ENCODE data around the gene FGFR1OP2. TPM values are rescaled to one million over a fixed set of nuclear protein-coding genes. Genes with fewer than 3 reads are reported as not detected.
A peak's percentile ranks its signal among the peaks of the same experiment; 100 is the strongest.

FGFR1OP2 gene
- total RNA-seq, 5 donors from 2014 or later (not counting 1 experiment from before 2014, with no cell fraction given), result 51.7 to 83.6 (median 71.3) TPM

DNA sequence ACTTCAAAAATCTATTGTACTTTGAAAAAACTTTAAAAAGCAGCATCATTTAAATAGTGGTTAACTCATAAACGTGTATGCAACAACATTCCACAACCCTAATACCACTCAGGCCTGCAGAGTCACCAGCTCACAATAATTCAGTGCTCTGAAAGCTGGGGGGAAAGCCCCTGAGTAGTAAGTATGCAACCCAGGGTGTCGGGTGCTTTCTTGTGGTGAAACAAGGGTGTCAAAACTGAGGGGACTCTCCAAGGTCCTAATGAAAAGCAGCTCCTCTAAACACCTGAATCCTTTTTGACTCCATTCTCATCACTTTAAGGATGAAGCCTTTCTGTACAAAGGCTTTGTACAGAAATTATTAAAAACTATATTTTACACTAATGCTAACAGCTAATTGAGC, 33.7 kb downstream of the FGFR1OP2 start:
- H3K27ac Mint-ChIP-seq, result peak overlapping the region; percentile 77 to 87
- no peaks in the 10 kb centered on the region for H3K27me3 Mint-ChIP-seq
- Histone ChIP-seq H3K4me3 (ENCODE audit: control insufficient read depth in 1 of 2, extremely low read depth in 1 of 2, low read length in 1 of 2) (no peak overlapping the region), H3K27me3 (replicated peaks in 1 of 2; ENCODE audit: control insufficient read depth in 2 of 2, extremely low read depth in 1 of 2, insufficient read depth in 2 of 2, low read length in 1 of 2) (no peaks in the 10 kb centered on the region), H3K9me3 (no peaks in the 10 kb centered on the region), H3K36me3 (ENCODE audit: control insufficient read depth in 2 of 2, extremely low read depth in 1 of 2, insufficient read depth in 1 of 2, low read length in 1 of 2) (peaks cover 0 to 42% of the 10 kb centered on the region in 2 donors), H3K4me1 (ENCODE audit: control insufficient read depth in 1 of 2, extremely low read depth in 1 of 2, insufficient read depth in 2 of 2, low read length in 2 of 2) (peaks cover 5 to 13% of the 10 kb centered on the region in 2 experiments), H3K27ac (ENCODE audit: low read length) (peak overlapping the region; percentile 59)
- no peaks in the 10 kb centered on the region for H3K9me3 Mint-ChIP-seq
- ATAC-seq (replicated peaks in 1 of 4) (peak; percentile 70 to 100 (median 90)), DNase-seq (peak; percentile 2 to 85 (median 57))
- peaks cover 46% of the 10 kb centered on the region for H3K36me3 Mint-ChIP-seq
- peaks cover 13 to 25% (median 20%) of the 10 kb centered on the region in 3 donors for H3K4me1 Mint-ChIP-seq
- WGBS (ENCODE audit: insufficient coverage), result no CpG with 5 or more reads among the region's 2 CpGs
- POLR2A ChIA-PET, result no interaction called here
- peak overlapping the region in 1 of 3 donors; percentile 27 for H3K4me3 Mint-ChIP-seq
- CTCF ChIA-PET, result interaction anchor here (0.5 to 1.5 kb wide), 7 partner anchors 12 to 334 kb away, joined by 3 to 15 read pairs (median 4); partner anchors contain the start of gene FGFR1OP2 (in 1 of the 2)

DNA sequence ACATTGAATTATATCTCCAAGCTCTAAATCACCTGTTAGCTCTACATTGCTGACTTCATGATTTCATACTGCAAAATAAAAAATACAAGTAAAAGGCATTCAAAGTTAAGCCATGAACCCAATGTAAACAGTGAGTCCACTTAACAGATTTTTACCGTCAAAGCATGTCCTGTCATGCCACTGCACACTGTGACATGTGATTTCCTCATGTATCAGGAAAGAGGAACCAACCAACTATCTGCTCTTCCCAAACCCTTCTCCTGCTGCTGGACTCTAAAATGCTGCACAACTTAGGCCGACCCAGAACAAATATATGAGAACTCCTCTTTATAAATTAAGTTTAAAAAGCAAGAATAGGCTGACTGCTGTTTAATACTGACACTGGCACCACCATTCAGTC, 38.4 kb downstream of the FGFR1OP2 start:
- H3K4me3 ChIP-seq (ENCODE audit: control insufficient read depth in 1 of 2, extremely low read depth in 1 of 2, low read length in 1 of 2), result no peak overlapping the region
- ChIA-PET CTCF (no interaction called here), POLR2A (no interaction called here)
- no peak for DNase-seq
- no peaks in the 10 kb centered on the region for H3K9me3 ChIP-seq
- no peaks in the 10 kb centered on the region for H3K27me3 Mint-ChIP-seq
- peak overlapping the region in 1 of 2 donors; percentile 7 for H3K27ac Mint-ChIP-seq
- H3K4me1 Mint-ChIP-seq, result peaks cover 5 to 9% (median 5%) of the 10 kb centered on the region in 3 donors
- WGBS (ENCODE audit: insufficient coverage), result 100% methylated on average over 1 of the region's 2 CpGs
- H3K36me3 Mint-ChIP-seq, result peaks cover 51% of the 10 kb centered on the region
- no peak overlapping the region for H3K27ac ChIP-seq (ENCODE audit: low read length)
- ATAC-seq (replicated peaks in 1 of 4), result no peak
- H3K4me3 Mint-ChIP-seq, result no peak overlapping the region
- H3K9me3 Mint-ChIP-seq, result no peaks in the 10 kb centered on the region
- H3K4me1 ChIP-seq (ENCODE audit: control insufficient read depth in 1 of 2, extremely low read depth in 1 of 2, insufficient read depth in 2 of 2, low read length in 2 of 2), result peaks cover 3 to 9% of the 10 kb centered on the region in 2 experiments
- no peaks in the 10 kb centered on the region for H3K27me3 ChIP-seq (replicated peaks in 1 of 2; ENCODE audit: control insufficient read depth in 2 of 2, extremely low read depth in 1 of 2, insufficient read depth in 2 of 2, low read length in 1 of 2)
- peaks cover 0 to 46% of the 10 kb centered on the region in 2 donors for H3K36me3 ChIP-seq (ENCODE audit: control insufficient read depth in 2 of 2, extremely low read depth in 1 of 2, insufficient read depth in 1 of 2, low read length in 1 of 2)

DNA sequence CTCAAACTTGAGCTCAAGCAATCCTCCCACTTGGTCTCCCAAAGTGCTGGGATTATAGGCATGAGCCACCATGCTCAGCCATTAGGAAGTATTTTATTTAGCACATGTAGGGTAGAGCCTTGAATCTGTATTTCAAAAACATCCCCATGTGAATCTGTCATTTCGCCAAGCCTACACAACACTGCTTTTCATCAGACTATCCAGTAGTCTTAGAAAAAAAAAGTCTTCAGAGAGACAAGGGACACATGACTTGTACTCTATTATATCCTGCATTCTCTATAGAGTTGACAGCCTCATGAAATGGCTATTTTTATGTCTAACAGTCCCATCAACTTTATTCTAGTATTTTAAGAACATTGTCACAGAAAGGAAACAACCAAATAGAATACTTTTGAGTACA, 40.5 kb downstream of the FGFR1OP2 start:
- Mint-ChIP-seq H3K9me3 (no peaks in the 10 kb centered on the region), H3K27me3 (no peaks in the 10 kb centered on the region), H3K4me1 (peaks cover 0 to 6% (median 0%) of the 10 kb centered on the region in 3 donors), H3K36me3 (peaks cover 62% of the 10 kb centered on the region), H3K4me3 (no peak overlapping the region), H3K27ac (no peak overlapping the region)
- Histone ChIP-seq H3K36me3 (ENCODE audit: control insufficient read depth in 2 of 2, extremely low read depth in 1 of 2, insufficient read depth in 1 of 2, low read length in 1 of 2) (peaks cover 0 to 44% of the 10 kb centered on the region in 2 donors), H3K9me3 (no peaks in the 10 kb centered on the region), H3K27ac (ENCODE audit: low read length) (no peak overlapping the region), H3K4me1 (ENCODE audit: control insufficient read depth in 1 of 2, extremely low read depth in 1 of 2, insufficient read depth in 2 of 2, low read length in 2 of 2) (no peaks in the 10 kb centered on the region), H3K4me3 (ENCODE audit: control insufficient read depth in 1 of 2, extremely low read depth in 1 of 2, low read length in 1 of 2) (no peak overlapping the region), H3K27me3 (replicated peaks in 1 of 2; ENCODE audit: control insufficient read depth in 2 of 2, extremely low read depth in 1 of 2, insufficient read depth in 2 of 2, low read length in 1 of 2) (no peaks in the 10 kb centered on the region)
- no peak for DNase-seq
- ChIA-PET POLR2A (no interaction called here), CTCF (interaction anchor here in 1 of 2 donors (0.7 kb wide), 1 partner anchor 214 kb away, joined by 4 read pairs; no protein-coding TSS in a partner anchor)
- ATAC-seq (replicated peaks in 1 of 4), result no peak
- WGBS (ENCODE audit: insufficient coverage), result 86% methylated on average over 1 of the region's 1 CpG

DNA sequence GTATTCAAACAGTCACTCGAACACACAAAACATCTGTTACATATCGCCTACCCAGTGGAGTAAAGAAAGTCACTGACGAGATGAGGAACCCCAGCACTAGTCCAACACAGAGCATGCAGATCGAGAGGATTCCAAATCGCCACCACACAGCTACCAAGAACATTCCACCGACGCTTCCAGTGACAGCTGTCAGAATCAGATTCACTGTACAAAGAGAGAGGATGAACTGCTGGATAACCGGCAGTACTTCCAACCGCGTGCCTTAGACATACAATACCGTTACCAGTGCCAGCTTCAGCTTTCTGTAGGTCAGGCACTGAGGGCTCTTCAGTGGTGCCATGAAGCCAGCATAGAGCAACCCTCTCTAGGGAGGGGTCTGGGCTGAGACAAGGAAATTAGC, 41.5 kb downstream of the FGFR1OP2 start:
- WGBS (ENCODE audit: insufficient coverage), result 98% methylated on average over 11 of the region's 11 CpGs
- Mint-ChIP-seq H3K9me3 (no peaks in the 10 kb centered on the region), H3K36me3 (peaks cover 59% of the 10 kb centered on the region), H3K27me3 (no peaks in the 10 kb centered on the region), H3K27ac (peak overlapping the region in 1 of 2 donors; percentile 24), H3K4me3 (no peak overlapping the region), H3K4me1 (peaks cover 0 to 12% (median 5%) of the 10 kb centered on the region in 3 donors)
- Histone ChIP-seq H3K9me3 (no peaks in the 10 kb centered on the region), H3K27ac (ENCODE audit: low read length) (no peak overlapping the region), H3K27me3 (replicated peaks in 1 of 2; ENCODE audit: control insufficient read depth in 2 of 2, extremely low read depth in 1 of 2, insufficient read depth in 2 of 2, low read length in 1 of 2) (no peaks in the 10 kb centered on the region), H3K4me3 (ENCODE audit: control insufficient read depth in 1 of 2, extremely low read depth in 1 of 2, low read length in 1 of 2) (no peak overlapping the region), H3K36me3 (ENCODE audit: control insufficient read depth in 2 of 2, extremely low read depth in 1 of 2, insufficient read depth in 1 of 2, low read length in 1 of 2) (peaks cover 0 to 39% of the 10 kb centered on the region in 2 donors), H3K4me1 (ENCODE audit: control insufficient read depth in 1 of 2, extremely low read depth in 1 of 2, insufficient read depth in 2 of 2, low read length in 2 of 2) (no peaks in the 10 kb centered on the region)
- POLR2A ChIA-PET, result no interaction called here
- CTCF ChIA-PET, result no interaction called here
- DNase-seq (no peak), ATAC-seq (replicated peaks in 1 of 4) (no peak)

DNA sequence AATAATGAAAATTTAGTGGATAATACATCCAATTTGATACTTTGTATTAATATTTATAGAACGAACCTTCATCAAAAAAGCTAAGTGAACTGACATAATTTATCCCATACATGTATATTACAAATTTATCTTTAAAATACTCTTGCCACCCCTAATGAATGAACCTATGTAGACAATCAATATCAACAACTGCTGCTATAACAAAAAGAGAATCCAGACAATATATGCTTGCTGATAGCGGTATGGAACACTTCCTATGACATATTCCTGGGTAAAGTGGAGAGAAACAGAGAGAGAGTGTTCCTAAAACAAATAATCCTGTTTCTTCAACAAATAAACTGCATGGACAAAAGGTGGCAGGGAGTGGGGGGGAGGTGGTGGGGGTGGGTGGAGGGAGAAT, 44.6 kb downstream of the FGFR1OP2 start:
- Histone ChIP-seq H3K4me3 (ENCODE audit: control insufficient read depth in 1 of 2, extremely low read depth in 1 of 2, low read length in 1 of 2) (no peak overlapping the region), H3K27ac (ENCODE audit: low read length) (no peak overlapping the region), H3K9me3 (no peaks in the 10 kb centered on the region), H3K4me1 (ENCODE audit: control insufficient read depth in 1 of 2, extremely low read depth in 1 of 2, insufficient read depth in 2 of 2, low read length in 2 of 2) (no peaks in the 10 kb centered on the region), H3K27me3 (replicated peaks in 1 of 2; ENCODE audit: control insufficient read depth in 2 of 2, extremely low read depth in 1 of 2, insufficient read depth in 2 of 2, low read length in 1 of 2) (no peaks in the 10 kb centered on the region), H3K36me3 (ENCODE audit: control insufficient read depth in 2 of 2, extremely low read depth in 1 of 2, insufficient read depth in 1 of 2, low read length in 1 of 2) (peaks cover 0 to 37% of the 10 kb centered on the region in 2 donors)
- no peak overlapping the region for H3K4me3 Mint-ChIP-seq
- H3K27ac Mint-ChIP-seq, result no peak overlapping the region
- WGBS (ENCODE audit: insufficient coverage), result no CpG with 5 or more reads among the region's 2 CpGs
- ATAC-seq (replicated peaks in 1 of 4), result no peak
- H3K9me3 Mint-ChIP-seq, result peaks cover 0 to 9% (median 0%) of the 10 kb centered on the region in 3 donors
- peaks cover 60% of the 10 kb centered on the region for H3K36me3 Mint-ChIP-seq
- peaks cover 0 to 10% (median 7%) of the 10 kb centered on the region in 3 donors for H3K4me1 Mint-ChIP-seq
- CTCF ChIA-PET, result interaction anchor here in 1 of 2 donors (0.7 kb wide), 1 partner anchor 890 kb away, joined by 3 read pairs; no protein-coding TSS in a partner anchor
- POLR2A ChIA-PET, result interaction anchor here in 1 of 2 donors (0.5 kb wide), 1 partner anchor 10 kb away, joined by 5 read pairs; no protein-coding TSS in a partner anchor
- H3K27me3 Mint-ChIP-seq, result no peaks in the 10 kb centered on the region
- no peak for DNase-seq

DNA sequence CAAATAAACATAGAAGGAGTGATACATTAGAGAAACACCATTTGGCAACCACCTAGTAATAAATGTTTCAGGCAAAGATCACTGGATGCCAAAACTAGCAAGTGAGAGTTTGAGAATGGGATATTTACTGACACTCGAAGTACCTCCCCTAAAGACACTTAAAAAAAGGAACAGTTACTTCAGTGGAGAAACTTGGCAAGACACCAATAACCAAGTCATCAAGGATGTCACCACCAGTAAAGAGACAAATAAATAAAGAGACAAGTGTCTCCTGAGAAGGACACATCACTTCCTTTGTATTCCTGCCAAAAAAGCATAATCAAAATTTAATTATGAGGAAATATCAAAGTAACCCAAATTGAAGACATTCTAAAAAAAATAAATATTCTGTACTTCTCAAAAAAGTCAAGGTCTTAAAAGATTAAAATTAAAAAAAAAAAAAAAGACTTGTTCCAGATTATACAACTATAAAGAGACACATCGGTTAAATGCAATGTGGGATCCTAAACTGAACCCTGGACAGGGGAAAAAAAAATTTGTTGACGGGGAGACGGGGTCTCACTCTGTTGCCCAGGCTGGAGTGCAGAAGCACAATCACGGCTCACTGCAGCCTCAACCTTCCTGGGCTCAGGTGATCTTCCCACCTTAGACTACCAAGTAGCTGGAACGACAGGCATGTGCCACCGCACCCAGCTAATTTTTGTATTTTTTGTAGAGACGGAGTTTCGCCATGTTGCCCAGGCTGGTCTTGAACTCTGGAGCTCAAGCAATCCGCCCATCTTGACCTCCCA, 49.6 kb downstream of the FGFR1OP2 start:
- 100% methylated on average over 6 of the region's 10 CpGs for WGBS (ENCODE audit: insufficient coverage)
- Histone ChIP-seq H3K27me3 (replicated peaks in 1 of 2; ENCODE audit: control insufficient read depth in 2 of 2, extremely low read depth in 1 of 2, insufficient read depth in 2 of 2, low read length in 1 of 2) (no peaks in the 10 kb centered on the region), H3K4me3 (ENCODE audit: control insufficient read depth in 1 of 2, extremely low read depth in 1 of 2, low read length in 1 of 2) (no peak overlapping the region), H3K9me3 (no peaks in the 10 kb centered on the region), H3K4me1 (ENCODE audit: control insufficient read depth in 1 of 2, extremely low read depth in 1 of 2, insufficient read depth in 2 of 2, low read length in 2 of 2) (no peaks in the 10 kb centered on the region), H3K27ac (ENCODE audit: low read length) (no peak overlapping the region), H3K36me3 (ENCODE audit: control insufficient read depth in 2 of 2, extremely low read depth in 1 of 2, insufficient read depth in 1 of 2, low read length in 1 of 2) (peaks cover 5 to 32% of the 10 kb centered on the region in 2 donors)
- no peak overlapping the region for H3K4me3 Mint-ChIP-seq
- no peaks in the 10 kb centered on the region for H3K27me3 Mint-ChIP-seq
- no peak for DNase-seq
- peaks cover 0 to 14% (median 10%) of the 10 kb centered on the region in 3 donors for H3K4me1 Mint-ChIP-seq
- ATAC-seq (replicated peaks in 1 of 4), result no peak
- H3K9me3 Mint-ChIP-seq, result peaks cover 0 to 9% (median 0%) of the 10 kb centered on the region in 3 donors
- peaks cover 58% of the 10 kb centered on the region for H3K36me3 Mint-ChIP-seq
- ChIA-PET POLR2A (no interaction called here), CTCF (no interaction called here)
- H3K27ac Mint-ChIP-seq, result peak overlapping the region in 1 of 2 donors; percentile 3
